ENCODE data around the gene PTX3. TPM values are rescaled to one million over a fixed set of nuclear protein-coding genes. Genes with fewer than 3 reads are reported as not detected.

Gene PTX3
- total RNA-seq, 1 donor from 2014 or later = 3.2 TPM

- TF ChIP-seq CTCF (IDR thresholded peaks at IDR 0.05) = peak; percentile 34
- no peaks in the 10 kb centered on the region for H3K27me3 ChIP-seq (ENCODE audit: low read depth)
- intact Hi-C loops (cut with DNase I) = no loop called here
- no peak overlapping the region for H3K4me3 ChIP-seq
- H3K36me3 ChIP-seq = no peaks in the 10 kb centered on the region
- ATAC-seq (no peak), DNase-seq (no peak)
- H3K27ac ChIP-seq = no peak overlapping the region
- no peaks in the 10 kb centered on the region for H3K9me3 ChIP-seq
- peaks cover 14% of the 10 kb centered on the region for H3K4me1 ChIP-seq
These were observed 10.5 kb downstream of the PTX3 start for GRCh38 chr3:157447026-157447694.

- intact Hi-C loops (cut with DNase I) = no loop called here
- Histone ChIP-seq H3K4me3 (no peak overlapping the region), H3K9me3 (no peaks in the 10 kb centered on the region), H3K27me3 (ENCODE audit: low read depth) (no peaks in the 10 kb centered on the region), H3K36me3 (no peaks in the 10 kb centered on the region), H3K4me1 (no peaks in the 10 kb centered on the region), H3K27ac (no peak overlapping the region)
- peak in 1 of 2 donors; percentile 29 for ATAC-seq
- TF ChIP-seq CTCF (IDR thresholded peaks at IDR 0.05) = no peak
- DNase-seq = no peak
These were observed 15.4 kb downstream of the PTX3 start for GRCh38 chr3:157452097-157452496.

GRCh38 chr3:157453824-157454223, 17.2 kb downstream of the PTX3 start:
- ATAC-seq = no peak

GRCh38 chr3:157459706-157460105, 23.1 kb downstream of the PTX3 start:
- no peak for TF ChIP-seq CTCF (IDR thresholded peaks at IDR 0.05)
- DNase-seq = no peak

More at GRCh38 chr3:157453824-157454223, 17.2 kb downstream of the PTX3 start:
- Histone ChIP-seq H3K36me3 (peaks cover under 1% of the 10 kb centered on the region), H3K27me3 (ENCODE audit: low read depth) (no peaks in the 10 kb centered on the region), H3K9me3 (no peaks in the 10 kb centered on the region), H3K4me1 (no peaks in the 10 kb centered on the region), H3K4me3 (no peak overlapping the region), H3K27ac (no peak overlapping the region)
- intact Hi-C loops (cut with DNase I) = no loop called here
- no peak for TF ChIP-seq CTCF (IDR thresholded peaks at IDR 0.05)
- no peak for DNase-seq

GRCh38 chr3:157460253-157460652, 23.6 kb downstream of the PTX3 start:
- DNase-seq (no peak), ATAC-seq (no peak)
- Histone ChIP-seq H3K27me3 (ENCODE audit: low read depth) (no peaks in the 10 kb centered on the region), H3K36me3 (peaks cover 7% of the 10 kb centered on the region), H3K4me1 (no peaks in the 10 kb centered on the region), H3K27ac (no peak overlapping the region), H3K4me3 (no peak overlapping the region), H3K9me3 (no peaks in the 10 kb centered on the region)
- TF ChIP-seq CTCF (IDR thresholded peaks at IDR 0.05) = no peak
- intact Hi-C loops (cut with DNase I) = no loop called here

More at GRCh38 chr3:157459706-157460105, 23.1 kb downstream of the PTX3 start:
- H3K9me3 ChIP-seq = no peaks in the 10 kb centered on the region
- no peaks in the 10 kb centered on the region for H3K27me3 ChIP-seq (ENCODE audit: low read depth)
- no peaks in the 10 kb centered on the region for H3K4me1 ChIP-seq
- no peak overlapping the region for H3K27ac ChIP-seq
- no peak for ATAC-seq
- intact Hi-C loops (cut with DNase I) = no loop called here
- H3K4me3 ChIP-seq = no peak overlapping the region
- peaks cover 7% of the 10 kb centered on the region for H3K36me3 ChIP-seq

All from lower lobe of right lung (tissue), 2 donors.